Stimulated activated CD8-positive, alpha-beta memory T cell treated with anti-CD3 and anti-CD28 coated beads, Interleukin-12 subunit alpha, Interleukin-12 subunit beta, amount 100 ng/mL, for 24 hours (primary cell): Measurements from ENCODE around the gene PHYHIPL.

ENCODE experiments used
- DNase-seq: peaks from one replicate; pipeline ENCODE4 v3.0.0-alpha.2; 2020; ENCODE audit errors: extremely low read depth

PHYHIPL gene

DNA sequence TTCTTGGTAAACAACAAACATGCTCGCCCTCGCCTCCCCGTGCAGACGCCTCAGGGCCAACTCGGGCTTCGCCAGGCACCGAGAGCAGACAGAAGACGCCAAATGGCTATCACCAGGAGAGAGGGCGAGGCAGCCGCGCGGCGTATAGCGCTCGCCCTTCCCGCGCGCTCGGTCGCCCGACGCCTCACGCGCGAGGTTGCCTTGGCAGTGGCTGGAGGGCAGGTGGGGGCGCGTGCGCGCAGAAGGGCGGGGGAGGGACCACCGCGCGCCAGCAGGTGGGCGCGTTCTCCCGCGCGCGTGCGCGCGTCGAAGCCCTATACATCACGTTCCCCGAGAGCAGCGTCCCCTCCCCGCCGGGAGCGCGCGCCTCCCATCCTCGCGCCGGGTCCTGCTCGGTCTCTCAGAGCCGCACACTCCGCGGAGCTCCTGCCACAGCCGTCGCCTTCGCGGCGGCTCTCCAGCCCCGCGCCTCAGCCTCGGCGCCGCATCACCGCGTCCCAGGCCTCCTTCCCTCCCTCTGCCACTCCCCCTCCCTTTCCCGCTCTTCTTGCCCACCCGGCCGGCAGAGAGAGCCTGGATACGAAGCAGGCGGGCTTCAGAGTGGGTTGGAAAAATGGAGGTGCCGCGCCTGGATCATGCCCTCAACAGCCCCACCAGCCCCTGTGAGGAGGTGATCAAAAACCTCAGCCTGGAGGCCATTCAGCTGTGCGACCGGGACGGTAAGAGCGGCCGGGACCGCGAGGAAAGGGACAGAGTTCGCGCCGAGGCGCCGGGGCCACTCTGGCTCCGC is at the start of gene PHYHIPL:
TSS of gene PHYHIPL (plus strand) at position 403 of the 790 bp plus-strand sequence. CDS start at position 614, 211 bp downstream.
- no peak for DNase-seq

DNA sequence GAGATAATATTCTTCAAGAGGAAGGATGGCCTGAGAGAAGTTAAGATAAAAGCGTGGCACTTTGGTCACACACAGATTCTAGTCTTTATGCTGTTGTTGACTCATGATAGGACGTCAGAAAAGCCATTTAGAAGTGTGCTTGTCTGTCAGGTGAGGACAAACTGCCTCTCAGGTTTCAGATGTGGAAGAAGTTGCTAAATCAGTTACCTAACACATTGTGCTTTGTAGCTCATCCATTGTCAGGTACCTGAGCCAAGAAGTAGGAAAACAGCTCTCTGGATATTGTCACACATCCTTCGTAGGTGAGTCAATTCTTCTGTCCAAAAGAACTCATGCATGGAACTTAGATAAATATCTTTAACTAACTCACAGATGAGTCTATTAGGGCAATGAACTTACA is 49.5 kb upstream of the PHYHIPL start:
- no peak for DNase-seq

DNA sequence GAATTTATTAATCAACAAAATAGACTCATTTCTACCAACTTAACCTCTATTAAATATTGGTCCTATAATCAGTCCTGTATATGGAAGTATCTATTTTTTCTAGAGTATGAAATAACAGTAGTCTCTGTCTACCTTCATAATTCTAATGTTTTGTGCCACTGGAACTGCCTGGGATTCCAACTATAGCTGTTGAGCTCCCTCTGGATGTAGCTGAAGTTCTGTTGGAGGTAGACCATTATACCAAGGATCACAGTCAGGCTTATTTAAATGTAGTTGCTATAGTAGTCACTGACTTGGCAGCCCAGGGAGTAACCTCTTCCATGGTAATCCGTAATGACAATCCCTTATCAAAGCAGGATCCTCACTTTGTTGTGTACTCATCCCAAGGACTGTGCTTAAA is 48.5 kb upstream of the PHYHIPL start:
- no peak for DNase-seq

DNA sequence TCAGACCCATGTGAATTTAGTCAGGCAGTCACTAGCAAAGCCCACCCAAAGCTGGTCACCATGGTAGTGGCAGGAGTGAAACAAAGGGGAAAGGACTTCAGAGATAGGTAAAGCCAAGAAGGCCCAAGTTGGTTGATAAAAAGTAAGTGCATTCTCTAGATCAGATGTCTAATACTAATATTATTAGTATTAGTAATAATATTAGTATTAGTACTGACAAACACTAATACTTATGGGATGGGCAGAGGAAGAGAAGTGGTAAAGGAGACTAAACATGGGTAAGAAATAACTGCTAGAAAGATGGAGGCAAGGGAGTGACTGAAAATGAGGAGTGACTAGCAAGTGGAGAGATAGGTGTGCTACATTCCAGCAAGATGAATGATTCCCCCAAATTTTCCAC is 46.6 kb upstream of the PHYHIPL start:
- DNase-seq = no peak

DNA sequence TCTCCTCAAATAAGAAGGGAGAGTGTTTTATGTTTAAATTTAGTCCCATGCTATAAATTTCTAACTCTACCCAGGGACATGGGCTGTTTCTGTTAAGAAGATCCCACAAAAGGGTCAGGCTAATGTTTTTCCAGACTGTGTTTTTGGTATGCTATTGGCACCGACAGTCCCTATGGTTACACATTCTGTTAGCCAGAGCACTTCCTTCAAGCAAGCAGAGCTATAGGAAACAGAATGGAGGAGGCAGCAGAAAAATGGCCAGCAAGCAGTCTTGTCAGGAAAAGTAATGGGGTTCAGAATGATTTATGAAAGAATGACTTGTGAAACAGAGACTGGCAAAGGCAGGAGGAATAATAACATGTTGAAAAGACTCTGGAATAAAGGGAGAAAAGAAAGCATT is 44.8 kb upstream of the PHYHIPL start:
- no peak for DNase-seq

DNA sequence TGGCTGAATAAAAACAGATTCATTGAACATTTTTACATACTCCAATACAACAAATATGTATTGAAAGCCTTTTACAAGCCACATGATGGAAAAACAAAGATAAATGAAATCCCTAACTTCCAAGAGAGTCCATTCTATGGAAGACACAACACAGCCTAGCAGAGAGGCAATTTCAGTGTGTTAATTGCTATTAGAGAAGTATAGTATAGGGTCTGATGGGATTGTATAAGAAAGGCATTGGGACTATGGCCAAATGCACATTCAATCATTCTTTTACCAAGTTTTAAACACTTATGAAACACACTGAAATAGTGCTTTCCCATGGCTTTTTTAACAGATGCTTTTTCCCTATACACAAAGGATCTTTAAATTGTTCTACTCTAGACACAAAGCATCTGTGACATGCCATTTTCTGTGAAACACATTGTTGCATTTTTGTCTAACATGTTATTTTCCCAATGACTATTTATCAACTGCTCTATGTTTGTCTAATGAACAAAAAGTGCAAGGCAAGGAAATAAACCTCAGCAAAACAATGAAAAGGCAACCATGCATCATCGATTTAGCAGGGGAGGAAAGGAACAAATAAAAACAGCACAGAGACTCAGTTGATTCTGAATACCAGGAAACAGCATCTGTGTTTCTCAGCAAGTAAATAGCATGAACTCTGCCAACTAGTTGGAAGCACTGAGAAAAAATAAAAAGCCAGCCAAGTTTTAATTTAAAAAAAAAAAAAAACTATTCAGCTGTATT is 42.4 kb upstream of the PHYHIPL start:
- DNase-seq = no peak

DNA sequence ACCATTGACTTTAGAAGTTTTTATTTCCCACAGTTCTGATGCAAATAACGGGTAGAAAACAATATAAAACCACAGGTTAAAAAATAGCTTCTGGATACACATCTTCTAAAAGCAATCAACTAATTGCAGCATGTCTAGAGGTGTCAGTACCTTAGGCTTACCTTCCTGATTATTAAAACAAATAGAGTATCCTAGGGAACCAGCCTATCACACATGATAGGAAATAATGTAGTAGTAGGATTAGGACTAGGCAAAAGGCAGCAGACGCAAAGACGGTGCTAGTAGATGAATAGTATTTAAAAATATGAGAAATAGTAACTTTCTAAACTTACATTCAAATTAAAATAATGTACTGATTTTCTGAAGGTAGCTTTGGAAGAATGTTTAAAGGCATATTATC is 41.7 kb upstream of the PHYHIPL start:
- no peak for DNase-seq

DNA sequence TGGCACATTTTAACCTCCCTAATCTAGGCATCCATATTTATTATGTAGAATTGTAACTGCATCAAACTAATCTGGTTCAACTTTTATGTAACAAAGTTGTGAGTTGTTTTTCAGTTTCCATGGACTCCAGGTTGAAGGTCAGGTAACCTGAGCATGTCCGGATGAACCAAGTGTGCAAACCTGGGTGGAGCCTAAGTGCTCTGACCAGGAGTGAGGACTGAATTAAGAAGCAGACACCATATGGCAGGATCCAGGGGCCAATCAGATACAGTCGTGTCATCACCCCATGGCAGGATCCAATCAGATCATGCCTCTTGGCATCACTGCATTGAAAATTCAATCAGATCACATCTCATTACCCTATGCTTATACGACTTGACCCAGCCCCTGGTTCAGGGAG is 41.2 kb upstream of the PHYHIPL start:
- no peak for DNase-seq

DNA sequence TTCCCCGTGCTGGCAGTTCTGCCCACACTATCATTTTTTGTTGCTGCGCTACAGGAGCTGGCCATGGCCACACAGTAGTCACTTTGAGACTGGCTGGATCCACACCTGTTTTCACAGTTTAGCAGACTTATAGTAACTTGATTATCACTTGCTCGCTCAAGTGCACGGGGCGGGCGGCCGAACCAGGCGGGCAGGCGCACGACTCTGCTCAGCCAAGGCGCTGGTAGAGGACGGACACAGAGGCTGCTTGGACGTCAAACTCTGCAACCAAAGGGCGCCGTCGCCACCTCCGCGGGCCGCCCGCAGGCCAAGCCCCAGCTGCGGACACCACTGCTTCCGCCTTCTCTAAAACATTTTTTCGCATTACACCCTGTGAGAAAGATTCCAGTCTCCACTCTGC is 38.4 kb upstream of the PHYHIPL start:
- DNase-seq = no peak

DNA sequence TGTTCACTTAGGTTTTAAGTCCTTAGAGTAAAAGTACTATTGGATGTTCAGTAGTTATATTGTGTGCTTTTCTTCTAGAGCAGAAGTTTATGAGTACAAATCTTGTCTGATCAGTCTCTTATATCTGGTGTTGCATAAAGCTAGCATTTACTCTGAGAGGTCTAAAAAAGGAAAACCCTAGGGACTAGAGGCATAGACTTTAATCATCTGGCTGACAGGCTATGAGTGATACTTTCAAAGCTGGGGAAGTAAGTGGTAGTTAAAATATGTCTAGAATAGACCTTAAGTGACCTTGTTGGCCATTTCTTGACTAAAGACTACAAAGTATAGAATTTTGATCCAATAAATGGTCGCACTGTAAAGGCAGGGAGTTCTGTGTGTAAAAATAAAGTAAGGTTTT is 32.9 kb upstream of the PHYHIPL start:
- DNase-seq = no peak

DNA sequence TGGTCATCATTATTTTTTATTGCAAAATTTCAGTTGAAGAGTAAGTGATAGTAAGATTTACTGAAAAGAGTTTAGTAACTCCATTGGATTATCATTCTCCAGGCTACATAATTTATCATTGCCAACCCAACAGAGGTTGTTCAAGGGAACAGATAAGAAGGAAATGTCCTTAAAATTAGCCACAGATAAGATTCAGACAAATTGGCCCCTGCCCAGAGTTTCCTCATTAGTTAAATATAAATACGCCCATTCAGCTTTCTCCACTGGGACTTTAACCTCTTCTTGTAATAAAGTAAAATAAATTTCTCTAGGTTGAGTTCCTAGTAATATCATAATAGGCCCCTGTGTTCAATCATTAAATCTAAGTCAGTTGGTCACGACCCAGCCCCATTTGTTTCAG is 27.7 kb upstream of the PHYHIPL start:
- no peak for DNase-seq

DNA sequence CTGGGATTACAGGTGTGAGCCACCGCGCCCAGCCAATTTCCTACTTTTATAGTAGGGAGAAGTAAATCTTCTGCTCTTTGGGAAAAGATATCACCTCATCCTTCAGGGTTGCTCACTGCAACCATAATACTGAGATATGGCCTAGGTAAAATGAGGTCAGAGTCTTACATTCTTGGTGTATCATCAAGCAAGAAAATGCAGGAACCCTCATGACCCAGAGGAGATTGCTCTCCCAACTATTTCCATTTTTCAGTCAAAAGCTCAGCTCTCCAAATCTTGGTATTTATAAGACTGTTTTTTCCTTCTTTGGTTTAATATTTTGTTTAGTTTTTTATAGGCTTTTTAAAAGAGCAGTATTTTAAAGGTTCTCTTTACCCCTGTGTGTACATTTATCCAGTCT is 20.9 kb upstream of the PHYHIPL start:
- no peak for DNase-seq

DNA sequence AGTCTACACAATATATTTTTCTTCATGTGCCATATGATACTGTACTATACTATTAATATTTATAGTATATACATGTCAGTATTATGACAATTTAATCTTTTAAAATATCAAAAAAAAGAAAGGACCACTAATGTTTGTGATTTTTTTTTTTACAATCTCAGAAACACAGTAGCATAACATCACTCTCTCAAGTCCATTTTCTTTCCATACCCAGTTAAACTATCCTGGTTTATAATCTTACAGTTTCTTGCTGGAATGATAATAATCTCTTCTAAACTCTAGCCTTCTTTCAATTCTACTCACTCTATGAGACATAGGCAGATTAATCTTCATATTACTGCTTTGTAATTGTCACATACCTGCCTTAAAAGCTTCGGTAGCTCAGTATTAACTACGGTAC is 8.9 kb upstream of the PHYHIPL start:
- DNase-seq = no peak

DNA sequence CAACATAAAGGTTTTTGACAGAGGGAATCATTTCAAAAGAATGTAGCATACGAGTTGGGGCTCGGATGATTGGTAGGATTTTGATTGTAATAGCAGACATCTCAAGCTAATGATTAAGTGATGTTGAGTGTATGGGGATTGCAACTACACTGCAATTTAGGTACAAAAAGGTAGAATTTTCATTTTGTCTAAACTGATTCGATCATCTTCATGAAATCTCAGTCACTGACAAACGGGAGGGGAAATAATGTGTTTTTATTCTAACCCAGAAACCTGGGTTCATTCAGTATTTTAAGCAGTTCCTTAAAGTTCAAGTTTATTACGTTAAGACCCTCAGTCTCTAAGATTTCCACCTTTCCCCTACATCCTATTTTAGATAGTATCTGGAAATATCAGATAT is 3.9 kb upstream of the PHYHIPL start:
- DNase-seq = no peak

DNA sequence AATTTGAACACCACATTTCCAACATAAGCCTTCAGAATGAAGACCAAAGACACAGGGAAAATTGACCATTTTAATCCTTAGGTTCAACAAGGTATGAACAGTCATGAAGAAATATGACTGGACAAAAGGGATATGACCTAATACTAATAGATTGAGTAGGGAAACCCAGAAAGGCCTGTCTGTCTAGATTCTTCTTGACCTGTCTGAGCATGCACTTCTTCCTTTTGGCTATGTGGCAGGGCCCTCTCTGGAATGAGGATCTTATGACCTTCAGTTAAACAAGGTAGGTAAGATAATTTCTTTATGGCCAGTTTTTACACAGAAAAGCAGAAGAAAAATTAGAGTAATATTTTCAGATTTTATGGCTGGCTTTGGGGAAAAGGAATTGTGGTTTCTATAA is 3.0 kb upstream of the PHYHIPL start:
- no peak for DNase-seq

DNA sequence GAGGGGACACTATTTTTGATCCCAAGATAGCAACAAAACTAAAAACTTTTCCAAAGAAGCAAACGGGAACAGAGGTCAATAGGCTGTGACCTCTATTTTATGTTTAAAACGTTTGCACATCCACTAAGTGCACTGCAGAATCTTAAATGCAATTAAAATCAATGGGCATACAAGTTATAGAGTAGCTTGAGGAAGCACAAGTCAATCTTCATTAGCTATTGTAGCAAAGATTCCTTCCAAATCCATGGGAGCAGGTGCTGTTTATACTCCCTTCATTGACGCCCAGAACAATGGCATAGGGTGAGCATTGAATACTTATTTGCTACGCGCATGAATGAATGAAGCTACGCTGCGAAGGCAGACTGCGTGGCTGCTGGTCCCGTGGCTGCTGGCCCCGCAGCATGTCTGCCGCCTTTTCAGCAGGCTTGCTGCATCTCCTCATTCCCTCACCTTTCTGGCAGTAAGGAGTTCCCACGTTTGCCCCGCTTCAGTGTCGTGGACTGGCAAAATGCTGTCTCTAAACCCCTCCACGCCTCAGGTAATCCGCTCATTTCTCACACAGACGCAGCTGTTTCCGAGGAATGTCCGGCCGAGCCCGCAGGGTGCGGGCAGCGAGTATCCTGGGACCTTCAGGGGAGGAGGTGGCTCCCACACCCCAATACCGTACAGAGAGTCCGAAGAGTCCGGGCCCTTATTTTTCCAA is 754 bp upstream of the PHYHIPL start:
- no peak for DNase-seq

DNA sequence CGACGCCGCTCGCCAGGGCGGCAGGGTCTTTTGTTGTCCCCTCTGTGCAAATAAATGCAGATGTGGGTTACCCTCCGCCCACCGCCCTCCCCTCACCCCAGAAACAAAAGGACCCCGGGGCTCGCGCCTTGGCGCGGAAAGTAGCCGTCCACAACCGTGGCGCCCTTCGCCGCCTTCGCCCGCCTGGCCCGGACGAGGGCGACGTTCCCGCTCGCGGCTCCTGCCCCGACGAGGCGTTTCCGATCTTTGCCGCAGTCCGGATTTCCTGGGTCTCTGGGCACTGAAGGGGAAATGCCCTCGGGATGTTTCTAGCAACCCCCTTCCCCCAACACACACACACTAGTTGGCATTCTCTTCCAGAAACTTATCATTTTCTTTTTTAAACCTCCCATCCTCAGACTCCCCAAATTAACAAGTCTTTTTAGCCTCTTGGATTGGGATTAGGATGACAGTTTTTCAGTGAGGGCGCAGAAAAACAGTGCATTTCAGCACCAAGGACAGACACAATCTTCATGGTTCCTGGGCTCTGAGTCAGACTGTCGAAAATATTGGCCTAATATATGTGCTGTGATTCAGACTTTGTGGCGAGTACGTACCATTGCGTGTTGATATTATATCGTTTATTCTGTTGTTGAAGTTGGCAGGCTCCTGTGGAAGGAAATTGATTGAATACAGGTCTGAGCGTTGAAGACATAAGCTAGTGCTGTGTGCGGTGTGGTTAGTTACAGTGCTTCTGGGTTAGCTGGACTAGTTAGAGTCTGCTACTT is 771 bp downstream of the PHYHIPL start:
- DNase-seq = no peak

DNA sequence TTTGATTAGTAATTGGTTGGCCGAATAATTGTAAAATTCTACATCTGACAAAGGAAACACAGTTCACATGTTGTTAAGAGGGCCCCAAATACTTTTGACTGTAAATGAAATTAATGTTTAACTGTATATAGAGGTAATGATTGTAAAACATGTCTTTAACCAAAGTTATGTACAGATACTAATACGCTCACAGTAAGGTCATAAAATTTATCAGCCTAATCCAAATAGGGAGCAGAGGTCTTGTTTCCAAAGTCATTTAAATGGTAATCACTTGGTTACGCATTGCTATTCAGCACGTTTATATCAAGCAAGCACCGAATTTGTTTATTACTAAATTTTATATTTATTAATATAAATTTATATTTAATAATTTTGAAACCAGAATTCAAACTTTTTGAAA is 1.4 kb downstream of the PHYHIPL start:
- no peak for DNase-seq

DNA sequence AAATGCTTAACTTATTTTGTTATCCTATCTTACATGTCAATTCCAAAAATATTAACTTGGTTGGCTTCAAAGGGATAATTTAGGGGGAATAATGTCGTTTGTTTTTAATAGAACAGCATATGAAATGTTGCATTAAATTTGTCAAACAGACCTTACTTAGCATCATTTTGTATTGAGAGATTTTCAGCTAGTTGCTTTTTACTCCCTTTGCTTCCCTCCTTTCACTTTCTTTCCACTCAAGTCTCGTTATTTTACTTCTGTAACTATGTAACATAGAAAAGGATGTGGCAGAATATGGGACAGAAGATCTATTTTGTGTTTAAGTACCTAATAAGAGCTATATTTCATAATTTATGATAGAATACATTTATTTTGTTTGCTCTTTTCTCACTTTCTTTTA is 2.6 kb downstream of the PHYHIPL start:
- no peak for DNase-seq

DNA sequence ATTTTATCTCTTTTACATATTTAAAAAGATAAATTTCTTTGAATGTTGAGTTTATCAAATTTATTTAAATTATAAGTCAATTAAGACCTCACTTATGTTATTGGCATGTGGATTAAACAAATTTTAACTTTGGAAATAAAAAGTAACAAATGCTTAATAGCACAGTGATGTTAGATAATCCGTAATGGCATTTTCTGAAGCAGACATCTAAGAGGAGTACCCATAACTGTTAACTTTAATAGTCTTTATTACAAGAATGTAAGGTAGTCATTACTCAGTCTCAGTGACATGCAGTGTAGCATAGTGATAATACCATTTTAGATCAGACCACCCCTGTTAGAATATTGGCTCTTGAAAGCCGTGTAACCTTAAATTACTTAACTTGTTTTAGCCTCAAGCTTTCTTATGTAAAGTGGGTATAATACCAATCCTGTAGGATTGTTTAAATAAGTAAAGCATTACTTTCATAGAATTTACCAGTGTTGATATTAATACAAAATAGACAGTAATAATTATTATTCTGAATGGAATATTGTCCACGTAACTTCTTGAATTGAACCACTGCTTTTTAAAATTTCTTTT is 4.3 kb downstream of the PHYHIPL start:
- DNase-seq = no peak

DNA sequence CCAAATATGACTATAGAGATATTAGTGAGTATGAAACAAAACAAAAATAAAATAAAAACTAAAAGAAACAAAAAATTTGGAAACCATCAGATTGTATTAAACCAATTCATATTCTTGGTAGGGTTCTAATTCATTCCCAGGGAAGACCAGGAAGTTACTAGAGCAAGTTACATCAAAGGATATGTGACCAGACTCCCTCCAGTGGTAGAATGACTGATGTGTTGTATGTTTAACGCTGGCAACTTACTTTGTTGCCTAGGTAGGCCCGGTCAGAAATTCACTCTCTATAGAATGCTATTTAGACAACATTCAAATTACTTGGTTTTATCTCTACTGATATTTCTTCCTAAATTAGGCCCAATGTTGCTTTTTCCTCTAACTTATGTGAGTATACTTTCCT is 5.2 kb downstream of the PHYHIPL start:
- DNase-seq = no peak

DNA sequence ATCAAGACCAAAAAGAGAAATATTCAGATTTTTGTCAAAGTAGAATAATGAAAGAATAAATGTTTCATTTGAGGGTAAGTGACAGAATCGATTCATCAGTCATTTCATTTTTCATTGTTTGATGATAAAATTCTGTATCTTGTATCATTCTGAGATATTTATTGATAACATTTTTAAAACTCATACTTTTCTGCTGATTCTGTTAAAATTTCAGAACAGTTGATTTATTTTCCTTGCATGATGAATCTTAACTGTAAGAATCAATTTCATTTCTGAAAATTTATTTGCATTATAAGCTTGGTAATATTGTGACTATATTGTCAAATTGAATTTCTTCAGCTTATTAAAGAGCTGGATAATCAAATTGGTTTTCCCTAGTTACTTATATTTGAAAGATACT is 13.9 kb downstream of the PHYHIPL start:
- no peak for DNase-seq
